Stimulated activated CD8-positive, alpha-beta memory T cell treated with anti-CD3 and anti-CD28 coated beads, Interleukin-4, amount 100 ng/mL, for 1 hour (primary cell): ENCODE data around the gene PMM1.
"Not testable (repeated sequence)": the region's sequence is repeated elsewhere in the genome, so short reads cannot be mapped to it uniquely, and the experiment has no call there.

ENCODE experiments used
- DNase-seq, 2 donors: peaks; one replicate each; pipeline ENCODE4 v3.0.0-alpha.2; 2020; ENCODE audit warnings: low read depth in 2 of 2, low spot score in 1 of 2

The PMM1 gene

DNA sequence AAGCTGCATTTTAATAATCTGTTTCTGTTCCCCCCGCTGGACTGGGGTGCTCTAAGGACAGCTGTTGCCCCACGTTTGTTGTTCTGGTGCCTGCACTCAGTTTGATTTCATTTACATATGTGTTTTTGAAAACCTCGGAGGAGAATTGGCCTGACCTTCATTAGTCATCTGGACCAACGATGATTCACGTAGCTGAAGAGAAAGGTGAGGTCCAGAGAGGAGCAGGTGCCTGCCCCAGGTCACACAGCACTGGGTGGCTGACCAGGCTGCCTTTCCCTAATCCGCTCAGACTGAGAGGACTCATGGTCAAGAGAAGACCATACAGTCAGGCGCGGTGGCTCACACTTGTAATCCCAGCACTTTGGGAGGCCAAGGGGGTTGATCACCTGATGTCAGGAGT, 25.1 kb downstream of the PMM1 start:
- DNase-seq = no peak

DNA sequence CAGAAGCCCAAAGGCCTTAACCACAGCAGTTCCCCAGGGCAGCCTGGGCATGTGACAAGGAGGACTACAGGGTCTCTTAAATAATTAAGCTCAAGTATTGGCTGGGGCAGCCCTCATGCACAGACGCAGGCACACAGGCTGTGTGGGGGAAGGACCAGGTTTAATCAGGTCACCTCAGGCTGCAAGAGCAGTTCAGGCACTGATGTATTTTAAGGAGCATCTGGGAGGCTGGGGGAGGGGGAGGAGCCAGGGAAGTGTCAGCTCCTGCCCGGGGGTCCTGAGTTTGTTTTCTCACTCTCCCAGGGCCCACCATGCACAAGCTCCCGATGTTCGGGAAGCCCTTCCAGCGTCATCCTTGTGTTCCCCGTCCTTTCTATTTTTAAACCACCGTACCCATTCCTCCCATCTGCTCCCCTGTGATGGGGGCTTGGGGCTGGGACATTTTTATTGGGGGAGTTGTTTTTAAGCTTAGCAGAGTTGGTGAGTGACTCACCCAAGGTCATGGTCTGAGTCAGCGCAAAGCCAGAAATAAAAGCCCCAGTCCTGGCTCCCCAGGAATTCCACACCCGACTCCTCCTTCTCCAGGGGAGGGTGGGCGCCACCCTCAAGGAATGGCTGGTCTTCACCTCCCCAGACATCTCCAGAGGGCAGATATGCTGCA, 26.5 kb downstream of the PMM1 start:
- DNase-seq = no peak

DNA sequence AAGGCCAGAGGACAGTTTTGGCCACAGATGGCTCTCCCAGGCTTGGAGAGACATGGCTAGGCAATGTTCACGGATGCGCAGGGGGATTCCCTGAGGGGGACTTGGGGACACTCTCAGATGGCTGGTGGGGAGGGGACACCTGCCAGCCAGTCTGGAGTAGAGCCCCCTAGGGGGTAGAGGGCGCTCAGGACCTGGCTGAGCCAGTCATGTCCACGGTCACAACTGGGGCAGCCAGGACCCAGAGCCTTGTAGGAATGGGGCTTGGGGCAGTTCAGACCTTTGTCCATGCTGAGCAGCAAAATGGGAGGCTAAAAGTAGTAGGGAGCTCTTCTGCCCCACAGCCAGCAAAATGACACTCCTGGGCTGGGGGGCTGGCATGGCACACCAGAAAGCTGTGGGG, 27.2 kb downstream of the PMM1 start:
- no peak for DNase-seq

DNA sequence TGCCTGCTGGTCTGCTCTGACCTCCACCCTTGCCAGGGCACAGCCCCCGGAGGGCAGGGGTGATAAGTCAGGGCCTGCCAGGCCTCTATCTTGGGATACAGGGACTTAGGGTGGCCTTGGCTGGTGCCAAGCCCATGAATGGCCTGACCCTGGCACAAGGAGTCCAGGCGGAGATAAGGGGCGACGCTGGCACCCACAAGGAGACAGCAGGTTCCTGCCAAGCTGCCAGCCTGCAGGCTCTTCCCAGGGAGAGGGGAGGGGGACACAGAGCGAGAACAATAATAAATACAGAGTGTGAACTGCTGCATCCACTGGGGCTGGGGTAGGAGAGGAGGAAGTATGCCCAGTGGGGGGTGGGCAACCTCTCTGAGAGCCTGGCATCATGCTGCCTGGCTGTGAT, 27.9 kb downstream of the PMM1 start:
- DNase-seq = no peak

DNA sequence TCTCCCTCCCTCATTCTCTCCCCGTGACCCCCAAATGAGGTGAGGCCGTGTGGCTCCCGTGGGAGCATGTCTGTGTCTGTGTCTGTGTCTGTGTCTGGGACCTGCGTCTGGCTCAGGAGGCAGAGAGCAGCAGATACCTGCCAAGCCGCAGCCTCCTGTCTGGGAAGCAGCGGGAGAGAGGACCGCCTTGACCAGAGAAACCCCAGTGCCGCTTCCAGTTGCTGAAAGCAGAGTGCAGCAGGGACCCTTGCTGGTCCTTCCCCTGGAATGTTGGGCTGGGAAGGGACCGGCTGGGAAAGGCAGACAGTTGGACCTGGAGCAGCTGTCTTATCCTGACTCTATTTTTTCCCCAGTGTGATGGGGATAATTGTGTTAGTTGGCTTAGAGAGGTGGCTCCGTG, 28.3 kb downstream of the PMM1 start:
- DNase-seq = no peak

DNA sequence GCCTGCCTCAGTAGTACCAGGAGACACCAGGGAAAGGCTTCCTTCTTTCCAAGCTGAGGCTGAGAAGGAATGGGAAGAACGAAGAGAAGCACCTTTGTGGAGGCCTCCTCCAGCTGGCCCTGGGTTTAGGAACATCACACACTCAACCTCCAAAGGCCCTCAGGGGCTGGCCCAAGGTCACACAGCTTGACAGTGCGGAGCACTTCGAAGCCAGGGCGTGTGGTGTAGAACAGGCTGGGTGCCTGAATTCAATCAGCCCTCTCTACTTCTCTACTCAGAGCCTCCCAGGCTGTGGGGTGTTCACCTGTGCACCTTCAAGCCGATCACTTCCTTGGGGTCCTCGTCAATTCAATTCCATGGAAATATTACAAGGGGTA, 29.6 kb downstream of the PMM1 start:
- DNase-seq = no peak

DNA sequence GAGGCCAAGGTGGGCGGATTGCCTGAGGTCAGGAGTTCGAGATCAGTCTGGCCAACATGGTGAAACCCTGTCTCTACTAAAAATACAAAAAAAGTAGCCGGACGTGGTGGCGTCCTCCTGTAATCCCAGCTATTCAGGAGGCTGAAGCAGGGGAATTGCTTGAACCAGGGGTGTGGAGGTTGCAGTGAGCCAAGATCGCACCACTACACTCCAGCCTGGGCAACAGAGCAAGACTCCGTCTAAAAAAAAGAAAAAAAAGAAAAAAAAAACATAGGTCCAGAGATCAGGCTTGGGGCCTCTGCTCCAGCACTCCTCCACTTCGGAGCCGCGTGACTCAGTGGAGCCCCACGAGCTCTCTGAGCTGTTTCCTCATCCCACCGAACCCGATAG, 31.4 kb downstream of the PMM1 start:
- DNase-seq = not testable (repeated sequence)

DNA sequence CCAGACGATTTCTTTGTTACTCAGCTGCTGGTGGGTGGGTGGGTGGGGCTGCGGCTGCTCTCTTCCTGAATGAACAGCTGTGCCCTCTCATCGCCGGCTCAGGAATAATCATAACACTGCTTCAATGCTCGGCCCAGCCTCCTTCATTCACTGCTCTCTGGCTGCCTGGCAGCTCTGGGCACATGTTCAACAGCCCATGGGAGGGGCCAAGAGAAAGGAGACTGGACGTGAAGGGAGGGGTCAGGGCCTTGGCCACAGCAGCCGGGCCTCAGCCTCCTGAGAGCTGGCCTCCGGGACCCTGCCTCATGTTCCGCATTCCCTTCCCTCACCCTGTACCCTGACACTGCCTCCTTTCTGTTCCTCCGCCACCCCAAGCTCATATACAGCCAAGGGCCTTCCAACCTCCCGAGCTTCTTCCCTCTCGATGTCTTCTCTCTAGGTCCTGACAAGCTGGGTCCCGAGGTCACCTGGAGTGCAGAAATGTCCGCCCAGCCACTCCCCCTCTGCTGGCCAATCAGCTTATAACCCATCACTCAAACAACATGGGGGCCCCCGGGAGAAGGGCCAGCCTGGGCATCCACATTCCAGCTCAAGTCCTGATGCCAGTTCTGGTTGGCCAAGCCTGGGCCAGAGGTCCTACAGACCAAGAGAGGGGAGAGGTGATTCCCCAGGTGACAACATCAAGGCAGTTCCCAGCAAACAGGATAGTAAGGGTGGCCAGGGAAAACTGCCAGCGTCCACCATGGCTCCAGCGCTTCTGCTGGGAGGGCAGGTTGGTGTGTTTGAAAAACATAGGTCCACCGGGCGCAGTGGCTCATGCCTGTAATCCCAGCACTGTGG, 32.0 kb downstream of the PMM1 start:
- DNase-seq = no peak

DNA sequence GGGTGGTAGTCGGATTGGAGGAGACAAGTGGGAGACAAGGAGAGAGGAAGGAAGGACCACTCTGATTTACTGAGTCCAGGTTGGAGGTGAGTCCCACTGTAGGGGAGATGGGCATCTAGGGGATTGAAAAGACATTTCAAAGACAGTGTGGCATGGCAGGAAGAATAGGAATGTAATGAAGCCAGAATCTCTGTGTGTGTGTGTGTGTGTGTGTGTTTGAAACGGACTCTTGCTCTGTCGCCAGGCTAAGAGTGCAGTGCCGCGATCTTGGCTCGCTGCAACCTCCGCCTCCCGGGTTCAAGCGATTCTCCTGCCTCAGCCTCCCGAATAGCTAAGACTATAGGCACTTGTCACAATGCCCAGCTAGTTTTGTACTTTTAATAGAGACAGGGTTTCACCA, 33.1 kb downstream of the PMM1 start:
- no peak for DNase-seq

DNA sequence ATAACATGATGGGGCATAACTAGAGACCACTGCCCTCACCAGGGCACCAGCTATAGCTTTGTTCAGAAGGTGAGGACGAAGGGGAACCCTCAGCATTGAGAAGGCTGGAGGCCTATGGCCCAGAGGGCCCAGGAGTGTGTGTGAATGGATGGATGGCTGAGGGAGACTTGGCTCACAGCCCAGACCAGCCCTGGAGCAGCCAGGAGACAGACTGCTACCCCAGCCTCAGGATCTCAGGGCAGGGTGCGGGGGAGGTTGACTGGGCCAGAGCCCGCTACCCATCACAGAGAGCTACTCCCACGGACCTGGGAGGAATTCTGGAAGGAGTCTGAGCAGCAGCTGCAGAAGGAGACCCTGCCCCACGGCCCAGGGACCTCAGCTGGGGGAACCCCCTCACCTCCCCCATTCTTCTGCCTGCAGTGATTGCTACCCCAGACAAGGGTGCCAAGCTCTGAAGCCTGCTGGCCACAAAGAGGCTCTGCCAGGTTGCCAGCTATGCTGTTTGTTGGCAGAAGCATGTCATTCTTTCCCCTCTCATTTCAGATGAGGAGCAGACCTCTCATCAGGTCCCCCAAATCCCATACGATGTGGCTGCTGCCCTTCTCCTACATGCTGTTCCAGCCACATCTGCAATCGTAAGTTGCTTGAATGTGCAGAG, 34.2 kb downstream of the PMM1 start:
- no peak for DNase-seq

DNA sequence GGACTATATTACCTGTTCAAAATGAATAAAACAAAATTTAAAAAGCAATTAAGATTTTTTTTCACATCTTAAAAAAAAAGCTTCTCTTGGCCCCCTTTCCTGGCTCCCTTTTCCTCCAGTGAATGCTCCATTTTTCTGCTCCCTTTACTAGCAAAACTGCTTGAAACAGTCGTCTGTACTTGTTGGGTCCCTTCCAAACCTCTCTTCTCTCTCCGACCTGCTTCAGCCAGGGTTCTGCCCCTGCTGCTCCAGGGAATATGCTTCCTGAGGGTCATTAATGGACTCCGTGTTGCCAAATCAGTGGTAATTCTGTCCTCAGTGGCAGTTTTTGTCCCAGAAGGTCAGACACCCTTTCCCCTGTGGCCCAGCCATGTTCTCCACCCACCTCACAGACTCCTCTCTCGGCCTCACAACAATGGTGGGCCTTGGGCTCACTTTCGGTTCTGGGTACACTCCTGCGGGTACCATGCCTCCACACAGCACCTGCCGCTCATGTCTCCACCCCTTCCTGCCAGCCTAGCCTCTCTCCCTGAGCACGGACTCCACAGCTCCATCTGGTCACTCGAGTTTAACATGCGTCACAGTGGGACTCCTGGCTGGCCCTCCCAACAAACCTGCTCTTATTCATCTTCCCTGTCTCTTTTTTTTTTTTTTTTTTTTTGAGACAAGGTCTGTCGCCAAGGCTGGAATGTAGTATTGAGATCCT, 37.6 kb downstream of the PMM1 start:
- no peak for DNase-seq

DNA sequence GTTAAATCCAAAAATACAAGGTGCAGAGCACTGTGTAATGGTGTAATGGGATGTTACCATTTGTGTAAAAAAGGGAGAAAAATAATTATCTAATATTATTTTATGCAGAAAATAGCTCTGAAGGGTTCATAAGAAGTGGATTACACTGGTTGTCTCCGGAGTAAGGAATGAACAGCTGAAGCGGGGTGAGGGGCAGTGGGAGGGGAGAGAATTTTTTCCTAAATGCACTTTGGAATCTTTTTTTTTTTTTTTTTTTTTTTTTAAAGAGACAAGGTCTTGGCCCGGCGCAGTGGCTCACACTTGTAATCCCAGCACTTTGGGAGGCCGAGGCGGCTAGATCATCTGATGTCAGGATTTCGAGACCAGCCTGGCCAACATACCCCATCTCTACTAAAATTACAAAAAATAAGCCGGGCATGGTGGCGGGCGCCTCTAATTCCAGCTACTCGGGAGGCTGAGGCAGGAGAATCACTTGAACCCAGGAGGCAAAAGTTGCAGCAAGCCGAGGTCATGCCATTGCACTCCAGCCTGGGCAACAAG, 38.6 kb downstream of the PMM1 start:
- no peak for DNase-seq

DNA sequence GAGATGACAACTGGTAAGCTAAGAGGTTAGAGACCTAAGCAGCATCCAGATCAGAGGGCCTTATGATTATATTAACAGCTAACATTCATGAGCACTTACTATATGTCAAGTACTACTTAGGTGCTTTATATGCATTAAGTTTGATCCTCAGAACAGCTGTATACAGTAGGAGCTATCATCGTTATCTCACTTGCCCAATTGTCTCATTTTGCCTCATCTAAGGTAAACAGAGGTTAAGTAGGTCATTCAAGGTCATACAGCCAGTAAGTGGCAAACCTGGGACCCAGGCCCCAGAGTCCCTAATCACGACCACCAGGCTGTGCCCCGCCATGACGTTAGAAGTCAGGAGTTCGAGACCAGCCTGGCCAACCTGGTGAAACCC, 40.8 kb downstream of the PMM1 start:
- DNase-seq = no peak

DNA sequence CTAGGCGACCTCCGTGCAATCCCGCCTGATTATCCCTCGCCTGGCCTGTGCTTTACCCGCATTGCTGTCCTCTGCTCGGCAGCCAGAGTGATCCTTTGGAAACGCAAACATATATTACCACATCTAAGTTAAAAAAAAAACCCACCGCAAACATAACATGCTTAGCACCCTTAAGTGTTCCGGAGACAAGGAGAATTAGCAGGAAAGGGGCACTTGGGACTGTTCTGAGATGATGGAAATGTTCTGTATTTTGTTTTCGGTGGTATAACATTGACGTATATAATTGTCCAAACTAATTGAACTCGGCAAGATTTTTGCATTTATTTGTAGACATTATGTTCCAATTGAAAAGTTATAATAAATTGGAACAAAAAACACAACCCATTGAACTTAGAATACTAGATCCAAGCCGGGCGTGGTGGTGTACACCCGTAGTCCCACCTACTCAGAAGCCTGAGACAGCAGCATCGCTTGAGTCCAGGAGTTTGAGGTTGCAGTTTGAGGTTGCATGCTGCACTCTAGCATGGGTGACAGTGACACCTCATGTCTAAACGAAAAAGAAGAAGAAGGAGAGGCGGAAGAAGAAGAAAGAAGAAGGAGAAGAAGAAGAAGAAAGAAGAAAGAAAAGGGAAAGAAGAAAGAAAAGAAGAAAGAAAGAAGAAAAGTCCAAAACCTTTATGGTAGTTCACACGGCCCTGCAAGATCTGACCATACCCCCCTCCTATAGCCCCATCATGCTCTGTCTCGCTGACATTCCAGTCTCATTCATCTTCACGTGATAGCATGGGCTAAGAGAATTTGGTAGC, 44.8 kb downstream of the PMM1 start:
- no peak for DNase-seq

DNA sequence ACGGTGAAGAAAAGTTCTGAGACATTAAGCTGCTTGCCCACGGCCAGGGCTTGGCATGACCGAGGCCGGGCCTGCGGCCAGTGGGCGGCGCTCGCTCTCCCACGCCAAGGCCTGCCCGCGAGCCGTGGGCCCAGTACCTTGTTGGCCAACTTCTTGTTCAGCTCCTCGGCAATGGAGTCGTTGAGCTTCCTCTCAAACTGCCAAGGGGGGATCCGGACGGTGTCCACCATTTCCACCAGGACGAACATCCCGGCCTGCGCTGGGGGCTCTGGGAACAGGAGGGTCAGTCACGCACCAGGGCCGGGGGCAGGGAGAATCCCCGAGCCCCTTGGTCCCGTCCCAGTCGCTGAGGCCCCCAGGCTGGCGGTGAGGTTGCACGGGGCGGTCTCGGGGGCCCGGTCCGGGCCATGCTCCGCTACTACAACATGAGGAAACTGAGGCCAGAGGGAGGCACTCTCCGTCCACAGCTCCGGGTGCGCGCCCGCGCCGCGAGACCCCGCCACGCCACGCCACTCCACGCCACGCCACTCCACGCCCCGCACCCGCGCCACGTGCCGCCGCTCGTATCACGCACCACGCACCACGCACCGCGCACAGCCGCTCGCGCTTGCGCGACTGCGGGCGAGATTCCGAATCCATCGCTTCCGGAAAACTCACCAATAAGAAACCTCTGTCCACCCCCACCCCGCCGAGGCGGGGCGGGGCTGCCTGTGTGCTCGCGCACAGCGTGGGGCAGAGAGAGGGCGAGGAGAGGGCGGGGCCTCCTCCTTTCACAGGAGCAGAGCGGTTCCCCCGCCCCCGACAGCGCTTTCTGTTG, 45.6 kb downstream of the PMM1 start, which contains the start of gene POLR3H:
POLR3H (minus strand) TSS at position 617 of the 817 bp plus-strand sequence; CDS start at position 248, 369 bp downstream.
- peak; percentile 90 to 93 for DNase-seq

DNA sequence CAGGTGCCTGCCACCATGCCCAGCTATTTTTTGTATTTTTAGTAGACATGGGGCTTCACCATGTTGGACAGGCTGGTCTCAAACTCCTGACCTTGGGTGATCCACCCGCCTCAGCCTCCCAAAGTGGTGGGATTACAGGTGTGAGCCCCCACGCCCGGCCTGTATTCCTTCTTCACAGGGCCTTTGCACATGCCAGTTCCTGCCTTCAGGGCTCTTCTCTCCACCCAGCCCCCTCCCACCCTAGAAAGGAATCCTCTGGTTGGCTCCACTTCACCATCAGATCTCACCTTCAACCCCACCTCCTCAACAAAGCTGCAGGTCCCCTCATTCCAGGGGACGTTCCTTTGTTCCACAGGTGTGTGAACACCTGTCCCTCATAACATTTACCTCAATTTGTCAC, 47.4 kb downstream of the PMM1 start:
- no peak for DNase-seq

DNA sequence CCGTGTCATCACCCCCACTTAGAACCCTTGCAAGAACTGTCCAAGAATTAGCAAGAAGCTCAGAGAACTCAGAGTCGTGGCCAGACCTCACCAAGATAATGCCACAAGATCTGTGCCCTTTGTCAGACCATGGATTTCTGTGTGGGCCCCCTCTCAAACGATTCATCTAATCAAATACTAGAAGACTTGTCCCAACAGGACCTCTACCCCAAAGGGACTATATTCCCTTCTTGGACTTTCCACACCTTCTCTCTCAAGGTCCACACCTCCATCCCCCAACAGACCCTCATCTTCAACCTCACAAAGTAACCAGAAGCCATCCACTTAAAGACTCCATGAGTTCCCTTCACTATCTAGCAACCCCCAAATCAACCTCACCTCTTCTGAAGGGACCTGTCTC, 48.2 kb downstream of the PMM1 start:
- DNase-seq = no peak

DNA sequence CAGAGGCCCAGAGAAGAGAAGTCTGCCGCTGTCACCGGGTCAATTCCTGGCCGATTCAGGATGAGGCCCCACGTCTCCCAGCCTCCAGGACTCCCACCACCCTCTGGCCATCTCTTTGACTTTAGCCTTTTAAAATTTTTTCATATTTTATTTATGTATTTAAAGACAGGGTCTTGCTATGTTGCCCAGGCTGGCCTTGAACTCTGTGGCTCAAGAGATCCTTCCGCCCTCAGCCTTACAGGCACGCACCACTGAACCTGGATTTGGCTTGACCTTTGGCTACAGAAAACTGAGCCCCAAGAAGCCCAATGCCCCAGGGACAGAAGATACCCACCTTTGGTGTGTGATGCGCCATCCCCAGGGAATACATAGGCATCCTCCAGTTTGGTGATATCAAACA, 49.3 kb downstream of the PMM1 start:
- DNase-seq = no peak

DNA sequence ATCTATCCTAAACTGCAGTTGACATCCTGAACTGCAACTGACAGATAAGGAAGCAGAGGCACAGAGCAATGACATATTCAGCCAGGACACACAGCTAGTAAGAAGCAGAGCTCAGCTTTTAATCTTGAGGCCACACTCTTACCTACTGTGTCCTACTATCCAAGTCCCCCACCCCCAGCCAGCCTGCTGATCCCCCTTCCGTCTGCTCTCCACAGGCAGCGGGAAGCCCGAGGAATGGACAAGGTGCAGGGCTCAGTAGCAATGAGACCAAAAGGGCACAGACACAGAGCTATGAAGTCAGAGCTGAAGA, 49.7 kb downstream of the PMM1 start:
- DNase-seq = no peak
